ENCODE results near the gene TGM1.

GRCh38 chr14:24277606-24278321 is 14.8 kb upstream of the TGM1 start:
- TF ChIP-seq CTCF (IDR thresholded peaks at IDR 0.05) (no peak), POLR2A (IDR thresholded peaks at IDR 0.05) (no peak)
